MM.1S (cell line): ENCODE results near the gene COLEC12.

Experiments used
- DNase-seq: peaks from one replicate; pipeline ENCODE4 v3.0.0-alpha.2; 2015
- H2AFZ ChIP-seq: fragments of 300-600 bp; sonication (generic); 2 replicates; pipeline ENCODE4 v1.6.0; 2016; ENCODE audit warnings: antibody characterized with exemption, low read length
- H3F3A ChIP-seq: fragments of 300-600 bp; sonication (generic); 2 replicates; pipeline ENCODE4 v1.6.1; 2016; ENCODE audit warnings: mild to moderate bottlenecking, antibody characterized with exemption, low read length, moderate library complexity, mixed read lengths; ENCODE audit not compliant: insufficient read depth
- H3K27ac ChIP-seq: fragments of 300-600 bp; sonication (generic); 2 replicates; pipeline ENCODE4 v1.5.1; 2016; ENCODE audit warnings: mild to moderate bottlenecking, low read length
- H3K27me3 ChIP-seq: fragments of 300-600 bp; sonication (generic); replicated peaks from 2 replicates; pipeline ENCODE4 v1.6.0; 2016; ENCODE audit warnings: low read length; ENCODE audit not compliant: insufficient read depth
- H3K36me3 ChIP-seq: fragments of 300-600 bp; sonication (generic); replicated peaks from 2 replicates; pipeline ENCODE4 v1.6.1; 2016; ENCODE audit warnings: mild to moderate bottlenecking, low read length, mixed read lengths; ENCODE audit not compliant: insufficient read depth
- H3K4me1 ChIP-seq: fragments of 300-600 bp; sonication (generic); 2 replicates; pipeline ENCODE4 v1.6.1; 2016; ENCODE audit warnings: low read length, mixed read lengths
- H3K4me2 ChIP-seq: fragments of 300-600 bp; sonication (generic); 2 replicates; pipeline ENCODE4 v1.6.0; 2016; ENCODE audit warnings: low read depth, low read length
- H3K4me3 ChIP-seq: fragments of 300-600 bp; sonication (generic); 2 replicates; pipeline ENCODE4 v1.5.1; 2016; ENCODE audit warnings: low read length, mixed read lengths
- H3K79me2 ChIP-seq: fragments of 300-600 bp; sonication (generic); 2 replicates; pipeline ENCODE4 v1.6.1; 2016; ENCODE audit warnings: mixed run types, low read length, mixed read lengths
- H3K9ac ChIP-seq: fragments of 300-600 bp; sonication (generic); 2 replicates; pipeline ENCODE4 v1.6.1; 2016; ENCODE audit warnings: low read length, mixed read lengths
- H3K9me2 ChIP-seq: fragments of 300-600 bp; sonication (generic); replicated peaks from 2 replicates; pipeline ENCODE4 v1.6.1; 2016; ENCODE audit warnings: mild to moderate bottlenecking, low read length, mixed read lengths; ENCODE audit not compliant: insufficient read depth
- H3K9me3 ChIP-seq: fragments of 300-600 bp; sonication (generic); replicated peaks from 2 replicates; pipeline ENCODE4 v1.6.1; 2016; ENCODE audit warnings: mild to moderate bottlenecking, low read length, mixed read lengths; ENCODE audit not compliant: insufficient read depth
- H4K20me1 ChIP-seq: fragments of 300-600 bp; sonication (generic); 2 replicates; pipeline ENCODE4 v1.6.1; 2016; ENCODE audit warnings: mild to moderate bottlenecking, low read length, moderate library complexity, mixed read lengths; ENCODE audit not compliant: insufficient read depth
- EZH2 ChIP-seq: fragments of 300-600 bp; sonication (generic); optimal IDR thresholded peaks from 2 replicates; pipeline ENCODE3; 2017; ENCODE audit warnings: low read depth, mild to moderate bottlenecking, antibody characterized with exemption, low read length, mixed read lengths
- EZH2phosphoT487 ChIP-seq: fragments of 300-600 bp; sonication (generic); IDR thresholded peaks from 2 replicates; pipeline ENCODE4 v1.6.1; 2018; ENCODE audit warnings: antibody characterized with exemption, low read length
- TF ChIP-seq, protein P1 (sequence below): fragments of 300-600 bp; sonication (generic); IDR thresholded peaks from 2 replicates; pipeline ENCODE4 v1.5.1; 2016; ENCODE audit warnings: antibody characterized with exemption, low read length, mixed read lengths

The COLEC12 gene

DNA sequence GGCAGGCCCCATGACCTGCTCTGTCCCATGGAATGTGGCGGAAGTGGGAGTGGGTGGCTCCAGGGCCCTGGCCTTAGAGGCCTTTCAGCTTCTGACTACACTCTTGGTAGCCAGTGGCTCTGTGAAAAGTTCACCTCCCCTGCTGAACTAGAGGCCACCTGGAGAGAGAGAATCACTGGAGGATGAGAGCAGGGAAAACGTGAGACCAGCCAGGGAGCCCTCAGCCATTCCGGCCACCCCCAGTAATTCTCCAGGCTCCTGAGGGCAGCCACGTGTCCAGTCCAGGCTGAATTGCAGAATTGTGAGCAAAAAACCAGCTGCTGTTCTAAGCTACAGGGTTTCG, 10.5 kb downstream of the COLEC12 start:
- DNase-seq, result no peak
- H3K4me2 ChIP-seq, result no peak overlapping the region

DNA sequence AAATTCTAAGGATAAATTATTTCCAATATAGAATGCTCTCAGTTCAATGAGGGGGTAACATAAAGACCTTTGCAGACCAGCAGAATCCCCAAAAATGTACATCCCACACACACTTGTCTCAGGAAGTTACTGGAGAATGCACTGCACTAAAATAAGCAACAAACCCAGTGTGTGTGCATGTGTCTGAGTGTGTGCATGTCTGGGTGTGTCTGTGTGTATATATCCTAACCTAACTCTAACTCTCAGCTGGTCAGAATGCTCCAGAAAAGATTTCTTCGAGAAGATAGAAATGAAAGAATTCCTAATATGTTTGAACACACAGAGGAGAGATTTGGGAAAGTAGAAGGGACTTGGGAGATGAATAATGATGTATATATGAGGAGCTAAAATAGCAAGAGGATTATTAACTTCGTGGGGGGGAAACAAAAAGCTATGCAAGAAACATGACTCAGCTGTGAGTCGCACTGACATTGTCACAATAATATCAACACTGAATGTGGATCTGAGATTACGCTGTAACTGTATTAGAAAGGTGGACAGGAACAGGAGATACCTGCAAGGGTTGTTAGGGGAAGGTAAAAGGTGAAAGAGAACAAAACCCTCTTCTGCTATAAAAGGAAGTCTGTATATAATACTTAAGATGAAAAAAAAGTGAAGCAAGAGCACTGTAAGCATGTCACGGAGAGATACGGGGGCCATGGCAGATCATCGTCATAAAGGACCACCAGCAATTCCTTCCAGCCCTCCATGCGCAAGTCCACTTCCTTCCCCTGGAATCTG, 11.1 kb downstream of the COLEC12 start:
- H3K27me3 ChIP-seq, result no peaks in the 10 kb centered on the region

More for the DNA sequence above, 10.5 kb downstream of the COLEC12 start:
- Histone ChIP-seq H3K4me3 (no peak overlapping the region), H3K4me1 (no peaks in the 10 kb centered on the region), H3K36me3 (no peaks in the 10 kb centered on the region), H4K20me1 (no peaks in the 10 kb centered on the region), H3F3A (no peaks in the 10 kb centered on the region), H3K9me3 (no peaks in the 10 kb centered on the region), H3K27me3 (no peaks in the 10 kb centered on the region), H3K9me2 (no peaks in the 10 kb centered on the region), H3K27ac (no peak overlapping the region), H3K79me2 (no peaks in the 10 kb centered on the region), H2AFZ (no peak overlapping the region), H3K9ac (no peak overlapping the region)
- TF ChIP-seq EZH2, result no peak
- TF ChIP-seq, protein P1, sequence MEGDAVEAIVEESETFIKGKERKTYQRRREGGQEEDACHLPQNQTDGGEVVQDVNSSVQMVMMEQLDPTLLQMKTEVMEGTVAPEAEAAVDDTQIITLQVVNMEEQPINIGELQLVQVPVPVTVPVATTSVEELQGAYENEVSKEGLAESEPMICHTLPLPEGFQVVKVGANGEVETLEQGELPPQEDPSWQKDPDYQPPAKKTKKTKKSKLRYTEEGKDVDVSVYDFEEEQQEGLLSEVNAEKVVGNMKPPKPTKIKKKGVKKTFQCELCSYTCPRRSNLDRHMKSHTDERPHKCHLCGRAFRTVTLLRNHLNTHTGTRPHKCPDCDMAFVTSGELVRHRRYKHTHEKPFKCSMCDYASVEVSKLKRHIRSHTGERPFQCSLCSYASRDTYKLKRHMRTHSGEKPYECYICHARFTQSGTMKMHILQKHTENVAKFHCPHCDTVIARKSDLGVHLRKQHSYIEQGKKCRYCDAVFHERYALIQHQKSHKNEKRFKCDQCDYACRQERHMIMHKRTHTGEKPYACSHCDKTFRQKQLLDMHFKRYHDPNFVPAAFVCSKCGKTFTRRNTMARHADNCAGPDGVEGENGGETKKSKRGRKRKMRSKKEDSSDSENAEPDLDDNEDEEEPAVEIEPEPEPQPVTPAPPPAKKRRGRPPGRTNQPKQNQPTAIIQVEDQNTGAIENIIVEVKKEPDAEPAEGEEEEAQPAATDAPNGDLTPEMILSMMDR, result no peak
- no peak for TF ChIP-seq EZH2phosphoT487

DNA sequence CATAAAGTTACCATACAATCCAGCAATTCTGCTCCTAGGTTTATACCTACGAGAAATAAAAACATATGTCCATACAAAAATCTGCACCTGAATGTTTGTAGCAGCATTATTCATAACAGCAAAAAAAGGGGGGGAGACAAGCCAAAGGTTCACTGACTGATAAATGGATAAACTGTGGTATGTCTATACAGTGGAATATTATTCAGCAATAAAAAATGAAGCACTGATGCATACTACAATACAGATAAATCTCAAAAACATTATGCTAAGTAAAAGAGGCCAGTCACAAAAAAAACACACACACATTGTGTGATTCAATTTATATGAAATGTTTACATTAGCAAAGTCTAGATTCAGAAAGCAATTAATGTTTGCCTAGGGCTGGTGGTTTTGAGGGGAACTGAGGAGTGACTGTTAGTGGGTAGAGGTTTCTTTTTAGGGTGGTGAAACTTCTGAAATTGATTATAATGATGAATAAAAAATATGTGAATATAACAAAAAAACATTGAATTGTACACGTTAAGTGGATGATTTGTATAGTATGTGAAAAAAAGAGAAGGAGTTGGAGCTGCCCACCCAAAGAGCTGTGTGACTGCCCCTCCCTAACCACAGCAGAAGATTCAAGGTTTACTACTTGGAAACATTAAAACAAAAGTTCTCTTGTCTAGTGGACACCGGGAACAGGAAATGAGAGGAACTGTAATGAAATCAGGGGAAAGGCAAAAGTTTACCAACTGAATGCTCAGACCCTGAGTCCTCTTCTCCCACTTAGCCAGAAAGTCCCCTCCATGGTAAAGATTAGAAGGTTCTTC, 13.4 kb downstream of the COLEC12 start:
- H3K4me3 ChIP-seq, result no peak overlapping the region
- no peaks in the 10 kb centered on the region for H3K9me3 ChIP-seq
- no peaks in the 10 kb centered on the region for H3K9me2 ChIP-seq
- DNase-seq, result no peak
- TF ChIP-seq EZH2phosphoT487 (no peak), EZH2 (no peak)
- TF ChIP-seq, protein P1, result no peak
- H2AFZ ChIP-seq, result no peak overlapping the region
- no peaks in the 10 kb centered on the region for H3K36me3 ChIP-seq
- no peak overlapping the region for H3K9ac ChIP-seq
- no peaks in the 10 kb centered on the region for H3K79me2 ChIP-seq
- H3K27me3 ChIP-seq, result no peaks in the 10 kb centered on the region
- no peaks in the 10 kb centered on the region for H3F3A ChIP-seq
- no peaks in the 10 kb centered on the region for H3K4me1 ChIP-seq
- H3K4me2 ChIP-seq, result no peak overlapping the region
- H4K20me1 ChIP-seq, result no peaks in the 10 kb centered on the region
- H3K27ac ChIP-seq, result no peak overlapping the region

More for the DNA sequence above, 11.1 kb downstream of the COLEC12 start:
- Histone ChIP-seq H3K4me1 (no peaks in the 10 kb centered on the region), H3K9ac (no peak overlapping the region), H3K4me3 (no peak overlapping the region), H4K20me1 (no peaks in the 10 kb centered on the region), H3K36me3 (no peaks in the 10 kb centered on the region), H3F3A (no peaks in the 10 kb centered on the region), H3K9me3 (no peaks in the 10 kb centered on the region), H3K4me2 (no peak overlapping the region), H3K79me2 (no peaks in the 10 kb centered on the region), H2AFZ (no peak overlapping the region), H3K9me2 (no peaks in the 10 kb centered on the region), H3K27ac (no peak overlapping the region)
- TF ChIP-seq, protein P1, result no peak
- TF ChIP-seq EZH2, result no peak
- no peak for DNase-seq
